ENCODE measurements around the gene DYRK4. TPM values are rescaled to one million over a fixed set of nuclear protein-coding genes. Genes with fewer than 3 reads are reported as not detected.

Gene DYRK4
- total and polyA plus RNA-seq, 2 of the 13 experiments (the other 11 are each of a cell fraction or from before 2014, with no cell fraction given): 29.4 to 40.2 TPM

GRCh38 chr12:4648501-4649357 lies 86.7 kb downstream of the DYRK4 start, which contains the start of the genes AKAP3 and NDUFA9 (continued):
- TF ChIP-seq HNF1B (CRISPR knock-in tag; IDR thresholded peaks at IDR 0.05) (peak; percentile 87; the same call in 1 of the 2 replicates), THAP9 (CRISPR knock-in tag; IDR thresholded peaks at IDR 0.05; ENCODE audit: borderline replicate concordance) (peak; percentile 73; the same call in 1 of the 2 replicates), AHR (CRISPR knock-in tag; IDR thresholded peaks at IDR 0.05) (peak; percentile 41; the same call in 1 of the 2 replicates), POLR2AphosphoS5 (IDR thresholded peaks at IDR 0.05; ENCODE audit: low read depth, low read length) (peak; percentile 92), ZNF556 (CRISPR knock-in tag; IDR thresholded peaks at IDR 0.05; ENCODE audit: borderline replicate concordance) (peak; percentile 71; the same call in 1 of the 2 replicates), KMT2A (CRISPR knock-in tag; IDR thresholded peaks at IDR 0.05) (peak; percentile 96), DR1 (CRISPR knock-in tag; IDR thresholded peaks at IDR 0.05) (0 out of 2 replicates have a peak, but pooled peaks have one; percentile 34), TOPORS (CRISPR knock-in tag; IDR thresholded peaks at IDR 0.05) (no peak), ZNF512B (CRISPR knock-in tag; IDR thresholded peaks at IDR 0.05; ENCODE audit: borderline replicate concordance) (no peak), ZNF572 (CRISPR knock-in tag; IDR thresholded peaks at IDR 0.05) (no peak), KLF15 (CRISPR knock-in tag; IDR thresholded peaks at IDR 0.05; ENCODE audit: borderline replicate concordance) (no peak), SOX5 (CRISPR knock-in tag; IDR thresholded peaks at IDR 0.05; ENCODE audit: borderline replicate concordance) (peak; percentile 10; the same call in 1 of the 2 replicates), PRDM4 (CRISPR knock-in tag; IDR thresholded peaks at IDR 0.05; ENCODE audit: borderline replicate concordance) (no peak)
